Astrocyte (in vitro differentiated cells and primary cell): ENCODE results near the gene PRUNE1.

Experiments
- EZH2 ChIP-seq: IDR thresholded peaks from 2 replicates; pipeline ENCODE4 v1.6.1; 2012; ENCODE audit warnings: mild to moderate bottlenecking, low read length, inconsistent platforms; ENCODE audit not compliant: insufficient read depth
- TF ChIP-seq, protein P1 (sequence below): IDR thresholded peaks from 2 replicates; pipeline ENCODE4 v1.5.1; 2011; ENCODE audit warnings: low read depth, mild to moderate bottlenecking, inconsistent platforms, low read length, moderate library complexity; ENCODE audit not compliant: insufficient read depth

DNA sequence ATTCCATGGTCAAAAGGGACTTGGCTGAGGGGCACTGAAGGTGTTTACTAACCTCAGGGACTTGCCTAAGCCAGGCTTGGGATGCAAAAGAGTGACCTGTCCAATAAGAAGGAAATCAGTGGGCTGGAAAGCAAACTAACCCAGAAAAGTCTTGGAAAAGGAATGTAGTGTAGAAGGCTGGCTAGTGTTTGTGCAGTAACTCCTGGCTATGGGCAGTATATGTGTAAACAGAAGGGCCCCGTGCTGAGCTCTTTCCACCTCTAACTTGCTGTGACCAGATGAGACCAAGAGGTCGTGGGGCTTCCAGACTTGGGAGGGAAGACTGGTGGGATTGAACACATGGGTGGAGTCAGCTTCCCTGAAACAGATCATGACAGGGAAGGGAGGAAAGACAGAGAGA, 5.6 kb upstream of the PRUNE1 start:
- TF ChIP-seq, protein P1, sequence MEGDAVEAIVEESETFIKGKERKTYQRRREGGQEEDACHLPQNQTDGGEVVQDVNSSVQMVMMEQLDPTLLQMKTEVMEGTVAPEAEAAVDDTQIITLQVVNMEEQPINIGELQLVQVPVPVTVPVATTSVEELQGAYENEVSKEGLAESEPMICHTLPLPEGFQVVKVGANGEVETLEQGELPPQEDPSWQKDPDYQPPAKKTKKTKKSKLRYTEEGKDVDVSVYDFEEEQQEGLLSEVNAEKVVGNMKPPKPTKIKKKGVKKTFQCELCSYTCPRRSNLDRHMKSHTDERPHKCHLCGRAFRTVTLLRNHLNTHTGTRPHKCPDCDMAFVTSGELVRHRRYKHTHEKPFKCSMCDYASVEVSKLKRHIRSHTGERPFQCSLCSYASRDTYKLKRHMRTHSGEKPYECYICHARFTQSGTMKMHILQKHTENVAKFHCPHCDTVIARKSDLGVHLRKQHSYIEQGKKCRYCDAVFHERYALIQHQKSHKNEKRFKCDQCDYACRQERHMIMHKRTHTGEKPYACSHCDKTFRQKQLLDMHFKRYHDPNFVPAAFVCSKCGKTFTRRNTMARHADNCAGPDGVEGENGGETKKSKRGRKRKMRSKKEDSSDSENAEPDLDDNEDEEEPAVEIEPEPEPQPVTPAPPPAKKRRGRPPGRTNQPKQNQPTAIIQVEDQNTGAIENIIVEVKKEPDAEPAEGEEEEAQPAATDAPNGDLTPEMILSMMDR, result no peak
- no peak for TF ChIP-seq EZH2
